GM10266 (cell line): ENCODE results near the gene EDIL3.
"Not testable (repeated sequence)": the region's sequence is repeated elsewhere in the genome, so short reads cannot be mapped to it uniquely, and the experiment has no call there.

Experiments
- DNase-seq: peaks from one replicate; pipeline ENCODE4 v3.0.0; 2012; ENCODE audit errors: extremely low spot score
- CTCF ChIP-seq: IDR thresholded peaks from 2 replicates; pipeline ENCODE4 v1.5.1; 2012; ENCODE audit warnings: mild to moderate bottlenecking, low read depth; ENCODE audit not compliant: control insufficient read depth, insufficient read depth; ENCODE audit errors: missing control alignments

Gene EDIL3

DNA sequence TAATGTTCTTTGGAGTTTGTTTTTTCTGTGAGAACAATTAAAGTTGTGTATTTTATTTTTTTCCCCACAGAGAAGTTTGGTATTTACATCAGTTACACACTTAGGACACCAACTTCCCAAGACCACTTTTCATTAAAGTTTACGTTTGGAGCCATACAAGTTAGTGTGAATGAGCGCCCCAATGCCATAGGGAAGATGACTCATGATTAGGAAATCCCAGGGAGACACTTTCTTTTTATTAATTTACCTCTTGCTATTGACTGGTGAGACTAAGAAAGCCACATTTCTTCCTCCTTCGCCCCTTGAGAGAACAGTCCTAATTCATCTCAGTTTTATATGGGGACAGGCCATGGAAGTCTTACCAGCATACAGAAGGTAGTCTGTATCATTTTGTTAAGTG lies 57.1 kb downstream of the EDIL3 start:
- DNase-seq, result no peak
- no peak for TF ChIP-seq CTCF

- TF ChIP-seq CTCF, result no peak
- DNase-seq, result no peak
These were observed 62.0 kb downstream of the EDIL3 start for GRCh38 chr5:84322646-84323045.

GRCh38 chr5:84317826-84318225 lies 66.9 kb downstream of the EDIL3 start:
- not testable (repeated sequence) for DNase-seq

- DNase-seq, result not testable (repeated sequence)
These were observed 72.4 kb downstream of the EDIL3 start for GRCh38 chr5:84312280-84312679.

DNA sequence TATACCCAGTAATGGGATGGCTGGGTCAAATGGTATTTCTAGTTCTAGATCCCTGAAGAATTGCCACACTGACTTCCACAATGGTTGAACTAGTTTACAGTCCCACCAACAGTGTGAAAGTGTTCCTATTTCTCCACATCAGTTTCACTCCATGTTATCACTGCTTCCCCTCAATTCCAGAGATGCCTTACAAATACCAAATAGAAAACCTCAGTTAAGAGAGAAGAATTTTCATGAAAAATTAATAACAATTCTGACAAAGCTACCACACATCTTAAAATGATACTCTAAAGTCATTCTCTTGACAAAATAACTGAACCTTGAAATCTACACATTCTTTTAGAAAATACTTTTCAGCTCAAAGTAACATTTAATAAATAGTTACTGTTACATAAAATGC lies 74.8 kb downstream of the EDIL3 start:
- not testable (repeated sequence) for DNase-seq

- DNase-seq, result no peak
- no peak for TF ChIP-seq CTCF
These were observed 78.1 kb downstream of the EDIL3 start for GRCh38 chr5:84306601-84307000.

DNA sequence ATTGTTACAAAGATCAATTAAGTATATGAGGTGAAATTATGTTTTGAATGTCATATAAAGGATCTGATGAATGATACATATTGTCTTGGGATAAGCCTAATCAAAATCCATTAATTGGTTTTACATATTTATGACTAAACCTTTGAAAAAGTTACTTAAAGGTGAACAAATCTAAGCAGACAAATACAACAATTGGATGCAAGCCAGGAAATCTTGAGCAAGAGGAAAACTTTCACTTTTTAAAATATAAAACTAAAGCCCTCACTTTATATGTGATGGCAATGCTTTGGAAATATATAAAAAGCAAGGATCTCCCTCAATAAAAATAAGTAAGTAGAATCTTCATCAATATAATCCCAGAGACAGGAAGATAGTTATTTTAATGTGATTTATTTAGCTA lies 80.1 kb downstream of the EDIL3 start:
- DNase-seq, result no peak
- no peak for TF ChIP-seq CTCF

DNA sequence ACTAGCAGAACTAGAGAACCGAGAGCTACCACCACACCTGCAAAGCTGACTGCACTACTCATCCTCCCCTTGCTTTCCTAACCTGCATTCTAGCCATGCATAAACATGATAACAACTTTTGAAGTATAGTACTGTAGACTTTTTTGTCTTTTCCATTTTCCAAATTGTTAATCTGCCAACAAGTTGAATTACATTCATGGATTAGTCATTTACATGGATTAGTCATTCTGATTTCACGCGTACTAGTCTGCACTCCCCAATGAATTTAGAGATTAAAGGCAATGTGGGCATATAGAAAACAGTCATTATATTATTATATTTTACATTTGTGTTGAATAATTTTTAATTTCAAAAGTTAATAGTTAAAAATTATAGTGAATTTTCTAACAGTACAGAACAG lies 81.4 kb downstream of the EDIL3 start:
- TF ChIP-seq CTCF, result no peak
- DNase-seq, result no peak

DNA sequence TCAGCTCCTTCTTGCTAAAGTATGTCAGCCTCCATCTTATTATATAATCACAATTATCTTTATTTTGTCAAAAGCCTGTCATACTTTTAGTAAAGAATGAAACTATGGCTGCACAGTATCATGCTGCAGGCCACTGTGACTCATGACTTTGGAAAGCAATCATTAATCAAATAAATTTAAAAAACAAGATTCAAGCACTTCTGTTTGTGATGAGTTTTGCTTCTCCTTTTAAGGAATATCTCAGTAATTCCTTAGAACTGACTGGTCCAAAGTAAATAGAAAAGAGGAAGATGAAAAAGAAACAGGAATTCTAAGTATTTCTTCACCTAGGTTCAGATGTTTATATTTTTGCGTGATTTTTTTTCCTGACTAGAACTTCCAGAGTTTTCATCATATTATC lies 83.1 kb downstream of the EDIL3 start:
- TF ChIP-seq CTCF, result no peak
- no peak for DNase-seq
